Astrocyte (in vitro differentiated cells and primary cell): ENCODE data around the gene CIZ1. TPM values are rescaled to one million over a fixed set of nuclear protein-coding genes. Genes with fewer than 3 reads are reported as not detected.

Experiments
- DNase-seq: peaks from one replicate; pipeline ENCODE4 v3.0.0-alpha.2; 2010; ENCODE audit warnings: low read depth
- FAIRE-seq: peaks from 2 replicates; lab custom pipeline; 2011; peaks lifted over from hg19 to GRCh38; lab: Jason Lieb, UNC
- H2AFZ ChIP-seq: 2 replicates; pipeline ENCODE4 v1.6.0; 2012; ENCODE audit warnings: low read depth, low read length, inconsistent platforms
- H3K27ac ChIP-seq: 2 replicates; pipeline ENCODE4 v1.5.1; 2011; ENCODE audit warnings: low read depth, low read length, inconsistent platforms
- H3K27me3 ChIP-seq: 2 replicates; pipeline ENCODE4 v1.6.0; 2011; ENCODE audit warnings: low read length, inconsistent platforms; ENCODE audit not compliant: insufficient read depth
- H3K36me3 ChIP-seq: 2 replicates; pipeline ENCODE4 v1.5.1; 2011; ENCODE audit warnings: low read length, inconsistent platforms; ENCODE audit not compliant: insufficient read depth
- H3K4me1 ChIP-seq: 2 replicates; pipeline ENCODE4 v1.5.1; 2011; ENCODE audit warnings: low read length, inconsistent platforms; ENCODE audit not compliant: insufficient read depth
- H3K4me2 ChIP-seq: 2 replicates; pipeline ENCODE4 v1.6.0; 2012; ENCODE audit warnings: low read length, inconsistent platforms
- H3K4me3 ChIP-seq: 2 replicates; pipeline ENCODE4 v1.5.1; 2011; ENCODE audit warnings: low read depth, mild to moderate bottlenecking, low read length, inconsistent platforms; ENCODE audit not compliant: insufficient read depth
- H3K79me2 ChIP-seq: 2 replicates; pipeline ENCODE4 v1.6.0; 2012; ENCODE audit warnings: mild to moderate bottlenecking, low read length, inconsistent platforms; ENCODE audit not compliant: insufficient read depth
- H3K9ac ChIP-seq: 2 replicates; pipeline ENCODE4 v1.6.0; 2012; ENCODE audit warnings: mild to moderate bottlenecking, low read length, inconsistent platforms
- H3K9me3 ChIP-seq: 2 replicates; pipeline ENCODE4 v1.5.1; 2012; ENCODE audit warnings: low read depth, mild to moderate bottlenecking, low read length, inconsistent platforms; ENCODE audit not compliant: insufficient read depth
- H4K20me1 ChIP-seq: 2 replicates; pipeline ENCODE4 v1.6.0; 2012; ENCODE audit warnings: low read length, inconsistent platforms; ENCODE audit not compliant: insufficient read depth
- H3K27ac Mint-ChIP-seq: one replicate; pipeline ENCODE4 v1.8.0; 2021; ENCODE audit warnings: mild to moderate bottlenecking, mixed read lengths; ENCODE audit not compliant: unreplicated experiment
- H3K27me3 Mint-ChIP-seq: one replicate; pipeline ENCODE4 v1.8.0; 2021; ENCODE audit warnings: low read depth, mixed read lengths; ENCODE audit not compliant: unreplicated experiment
- H3K36me3 Mint-ChIP-seq: one replicate; pipeline ENCODE4 v1.8.0; 2021; ENCODE audit warnings: low read depth, mixed read lengths; ENCODE audit not compliant: unreplicated experiment
- H3K4me1 Mint-ChIP-seq: one replicate; pipeline ENCODE4 v1.8.0; 2021; ENCODE audit warnings: low read depth, mixed read lengths; ENCODE audit not compliant: unreplicated experiment
- H3K4me3 Mint-ChIP-seq: one replicate; pipeline ENCODE4 v1.8.0; 2021; ENCODE audit warnings: mild to moderate bottlenecking, moderate library complexity, mixed read lengths; ENCODE audit not compliant: unreplicated experiment
- H3K9me3 Mint-ChIP-seq: one replicate; pipeline ENCODE4 v1.8.0; 2021; ENCODE audit warnings: mild to moderate bottlenecking, mixed read lengths; ENCODE audit not compliant: unreplicated experiment
- CTCF ChIP-seq: IDR thresholded peaks from 2 replicates; pipeline ENCODE4 v1.5.1; 2011; ENCODE audit warnings: low read depth, mild to moderate bottlenecking, inconsistent platforms, low read length, moderate library complexity; ENCODE audit not compliant: insufficient read depth
- EZH2 ChIP-seq: IDR thresholded peaks from 2 replicates; pipeline ENCODE4 v1.6.1; 2012; ENCODE audit warnings: mild to moderate bottlenecking, low read length, inconsistent platforms; ENCODE audit not compliant: insufficient read depth
- total RNA-seq: library from RNA; stranded (reverse); gene quantifications from 2 replicates; pipeline ENCODE4 v1.2.1, GENCODE V29; 2021

The CIZ1 gene
- total RNA-seq, 1 donor from 2014 or later, result 117 TPM

- TF ChIP-seq EZH2, result no peak
- TF ChIP-seq CTCF, result no peak
- peaks cover 35% of the 10 kb centered on the region for H3K4me1 ChIP-seq
- Mint-ChIP-seq H3K27me3 (peaks cover under 1% of the 10 kb centered on the region), H3K9me3 (no peaks in the 10 kb centered on the region), H3K36me3 (peaks cover 13% of the 10 kb centered on the region), H3K27ac (peak overlapping the region; percentile 96), H3K4me3 (no peak overlapping the region), H3K4me1 (peaks cover 18% of the 10 kb centered on the region)
- no peak for FAIRE-seq
- no peaks in the 10 kb centered on the region for H4K20me1 ChIP-seq
- peak overlapping the region; percentile 47 for H3K4me2 ChIP-seq
- no peaks in the 10 kb centered on the region for H3K27me3 ChIP-seq
- no peak for DNase-seq
- H2AFZ ChIP-seq, result no peak overlapping the region
- peak overlapping the region; percentile 55 for H3K9ac ChIP-seq
- peak overlapping the region; percentile 70 for H3K27ac ChIP-seq
- no peak overlapping the region for H3K4me3 ChIP-seq
- no peaks in the 10 kb centered on the region for H3K79me2 ChIP-seq
- H3K9me3 ChIP-seq, result no peaks in the 10 kb centered on the region
- no peaks in the 10 kb centered on the region for H3K36me3 ChIP-seq
Measured at GRCh38 chr9:128216781-128217553, 25.6 kb upstream of the CIZ1 start.

GRCh38 chr9:128215491-128216409 lies 24.4 kb upstream of the CIZ1 start:
- no peaks in the 10 kb centered on the region for H3K79me2 ChIP-seq
- no peaks in the 10 kb centered on the region for H4K20me1 ChIP-seq
- no peak for TF ChIP-seq CTCF
- TF ChIP-seq EZH2, result no peak
- no peaks in the 10 kb centered on the region for H3K27me3 ChIP-seq
- no peaks in the 10 kb centered on the region for H3K9me3 Mint-ChIP-seq
- no peaks in the 10 kb centered on the region for H3K9me3 ChIP-seq
- peak overlapping the region; percentile 96 for H3K27ac Mint-ChIP-seq
- DNase-seq, result peak; percentile 70
- H3K9ac ChIP-seq, result peak overlapping the region; percentile 55
- peaks cover 35% of the 10 kb centered on the region for H3K4me1 ChIP-seq
- peak overlapping the region; percentile 47 for H3K4me2 ChIP-seq
- no peak overlapping the region for H3K4me3 ChIP-seq
- peaks cover 22% of the 10 kb centered on the region for H3K4me1 Mint-ChIP-seq
- no peaks in the 10 kb centered on the region for H3K36me3 ChIP-seq
- peaks cover 11% of the 10 kb centered on the region for H3K36me3 Mint-ChIP-seq
- peaks cover 3% of the 10 kb centered on the region for H3K27me3 Mint-ChIP-seq
- peak overlapping the region; percentile 21 for H3K4me3 Mint-ChIP-seq
- H3K27ac ChIP-seq, result peak overlapping the region; percentile 70
- H2AFZ ChIP-seq, result peak overlapping the region; percentile 39
- FAIRE-seq, result no peak
